Mammary epithelial cell (primary cell): Measurements from ENCODE around the gene PIP4K2A.

Source experiments
- EZH2 ChIP-seq: IDR thresholded peaks from 2 replicates; pipeline ENCODE4 v1.6.1; 2012; ENCODE audit warnings: low read length, inconsistent platforms, borderline replicate concordance
- TF ChIP-seq, protein P1 (sequence below), 2 donors: IDR thresholded peaks in 1 of 2; conservative IDR thresholded peaks in 1 of 2; 2 replicates each; pipeline ENCODE4 v1.5.1; 2011 to 2012; ENCODE audit warnings: inconsistent platforms in 2 of 2, low read length in 2 of 2, mild to moderate bottlenecking in 2 of 2, control low read depth in 1 of 2, low read depth in 1 of 2; ENCODE audit not compliant: insufficient read depth in 1 of 2; ENCODE audit errors: extremely low read depth in 1 of 2

- TF ChIP-seq, protein P1, sequence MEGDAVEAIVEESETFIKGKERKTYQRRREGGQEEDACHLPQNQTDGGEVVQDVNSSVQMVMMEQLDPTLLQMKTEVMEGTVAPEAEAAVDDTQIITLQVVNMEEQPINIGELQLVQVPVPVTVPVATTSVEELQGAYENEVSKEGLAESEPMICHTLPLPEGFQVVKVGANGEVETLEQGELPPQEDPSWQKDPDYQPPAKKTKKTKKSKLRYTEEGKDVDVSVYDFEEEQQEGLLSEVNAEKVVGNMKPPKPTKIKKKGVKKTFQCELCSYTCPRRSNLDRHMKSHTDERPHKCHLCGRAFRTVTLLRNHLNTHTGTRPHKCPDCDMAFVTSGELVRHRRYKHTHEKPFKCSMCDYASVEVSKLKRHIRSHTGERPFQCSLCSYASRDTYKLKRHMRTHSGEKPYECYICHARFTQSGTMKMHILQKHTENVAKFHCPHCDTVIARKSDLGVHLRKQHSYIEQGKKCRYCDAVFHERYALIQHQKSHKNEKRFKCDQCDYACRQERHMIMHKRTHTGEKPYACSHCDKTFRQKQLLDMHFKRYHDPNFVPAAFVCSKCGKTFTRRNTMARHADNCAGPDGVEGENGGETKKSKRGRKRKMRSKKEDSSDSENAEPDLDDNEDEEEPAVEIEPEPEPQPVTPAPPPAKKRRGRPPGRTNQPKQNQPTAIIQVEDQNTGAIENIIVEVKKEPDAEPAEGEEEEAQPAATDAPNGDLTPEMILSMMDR (conservative IDR thresholded peaks at IDR 0.05 in 1 of 2, IDR thresholded peaks at IDR 0.05 in 1 of 2; ENCODE audit: extremely low read depth in 1 of 2, insufficient read depth in 1 of 2, low read depth in 1 of 2, low read length in 2 of 2), result no peak
- TF ChIP-seq EZH2, result no peak
Measured at GRCh38 chr10:22651276-22651980, 63.0 kb downstream of the PIP4K2A start.
